Skin epidermis (tissue), 12 donors: ENCODE data around the gene LRRC46.
A peak's percentile ranks its signal among the peaks of the same experiment; 100 is the strongest.

Source experiments
- H3K27ac ChIP-seq, 21 experiments: fragments of 200-600 bp; sonication (generic) in 11 of 21; one replicate each; pipeline ENCODE4 v1.5.0; 2020; ENCODE audit warnings: mild to moderate bottlenecking in 3 of 21, inconsistent platforms in 2 of 21, moderate library complexity in 2 of 21
- H3K4me3 ChIP-seq, 7 experiments: fragments of 200-600 bp; sonication (generic) in 2 of 7; one replicate each; pipeline ENCODE4 v1.5.0; 2020; ENCODE audit warnings: inconsistent platforms in 2 of 7, mild to moderate bottlenecking in 2 of 7, moderate library complexity in 1 of 7

The LRRC46 gene

GRCh38 chr17:47884905-47885730, 53.6 kb downstream of the LRRC46 start:
- Histone ChIP-seq H3K27ac (peak overlapping the region in 7 of 21 experiments; percentile 4 to 26 (median 14)), H3K4me3 (no peak overlapping the region)
